ENCODE measurements around the gene ALK.

The ALK gene

GRCh38 chr2:29921560-29921915 lies at the start of gene ALK:
TSS of gene ALK (minus strand) at chr2:29921586. CDS start at chr2:29920659, 927 bp downstream.
- Mint-ChIP-seq H3K4me1 (peaks cover 10% of the 10 kb centered on the region), H3K36me3 (ENCODE audit: low read depth) (peaks cover 2% of the 10 kb centered on the region), H3K27ac (no peak within 1 kb of the TSS), H3K4me3 (peak within 1 kb of the TSS; percentile 11), H3K27me3 (peaks cover 56% of the 10 kb centered on the region), H3K9me3 (no peaks in the 10 kb centered on the region)
- DNase-seq (peak; percentile 70), ATAC-seq (peak; percentile 67)

- Mint-ChIP-seq H3K4me1 (no peaks in the 10 kb centered on the region), H3K27me3 (peaks cover 10% of the 10 kb centered on the region), H3K27ac (no peak overlapping the region), H3K4me3 (no peak overlapping the region), H3K36me3 (ENCODE audit: low read depth) (no peaks in the 10 kb centered on the region), H3K9me3 (no peaks in the 10 kb centered on the region)
- DNase-seq, result no peak
- no peak for ATAC-seq
Observed at GRCh38 chr2:29966266-29966665, 44.9 kb upstream of the ALK start.

- H3K27ac Mint-ChIP-seq, result no peak overlapping the region
- no peaks in the 10 kb centered on the region for H3K9me3 Mint-ChIP-seq
- no peaks in the 10 kb centered on the region for H3K4me1 Mint-ChIP-seq
- H3K36me3 Mint-ChIP-seq (ENCODE audit: low read depth), result no peaks in the 10 kb centered on the region
- no peak overlapping the region for H3K4me3 Mint-ChIP-seq
- no peak for ATAC-seq
- H3K27me3 Mint-ChIP-seq, result peaks cover 14% of the 10 kb centered on the region
- DNase-seq, result no peak
Observed at GRCh38 chr2:29963972-29964570, 42.7 kb upstream of the ALK start.

- Mint-ChIP-seq H3K27me3 (peaks cover 14% of the 10 kb centered on the region), H3K4me3 (no peak overlapping the region), H3K4me1 (no peaks in the 10 kb centered on the region), H3K36me3 (ENCODE audit: low read depth) (no peaks in the 10 kb centered on the region), H3K27ac (no peak overlapping the region), H3K9me3 (no peaks in the 10 kb centered on the region)
- DNase-seq (no peak), ATAC-seq (no peak)
Observed at GRCh38 chr2:29962922-29963321, 41.5 kb upstream of the ALK start.

GRCh38 chr2:29954316-29954715 lies 32.9 kb upstream of the ALK start:
- H3K27ac Mint-ChIP-seq, result no peak overlapping the region
- no peaks in the 10 kb centered on the region for H3K4me1 Mint-ChIP-seq
- peaks cover 8% of the 10 kb centered on the region for H3K27me3 Mint-ChIP-seq
- no peak for ATAC-seq
- H3K36me3 Mint-ChIP-seq (ENCODE audit: low read depth), result no peaks in the 10 kb centered on the region
- no peak for DNase-seq
- H3K4me3 Mint-ChIP-seq, result no peak overlapping the region
- H3K9me3 Mint-ChIP-seq, result no peaks in the 10 kb centered on the region

GRCh38 chr2:29952973-29953372 lies 31.6 kb upstream of the ALK start:
- Mint-ChIP-seq H3K4me3 (no peak overlapping the region), H3K4me1 (no peaks in the 10 kb centered on the region), H3K27me3 (peaks cover 8% of the 10 kb centered on the region), H3K27ac (no peak overlapping the region), H3K36me3 (ENCODE audit: low read depth) (no peaks in the 10 kb centered on the region), H3K9me3 (no peaks in the 10 kb centered on the region)
- DNase-seq (no peak), ATAC-seq (no peak)

- Mint-ChIP-seq H3K27ac (no peak overlapping the region), H3K4me3 (no peak overlapping the region), H3K4me1 (no peaks in the 10 kb centered on the region), H3K27me3 (peaks cover 8% of the 10 kb centered on the region), H3K36me3 (ENCODE audit: low read depth) (no peaks in the 10 kb centered on the region), H3K9me3 (no peaks in the 10 kb centered on the region)
- ATAC-seq (no peak), DNase-seq (no peak)
Observed at GRCh38 chr2:29951576-29951975, 30.2 kb upstream of the ALK start.

GRCh38 chr2:29950481-29950880 lies 29.1 kb upstream of the ALK start:
- H3K27me3 Mint-ChIP-seq, result peaks cover 8% of the 10 kb centered on the region
- H3K36me3 Mint-ChIP-seq (ENCODE audit: low read depth), result no peaks in the 10 kb centered on the region
- no peaks in the 10 kb centered on the region for H3K4me1 Mint-ChIP-seq
- no peaks in the 10 kb centered on the region for H3K9me3 Mint-ChIP-seq
- DNase-seq, result no peak
- no peak for ATAC-seq
- no peak overlapping the region for H3K4me3 Mint-ChIP-seq
- no peak overlapping the region for H3K27ac Mint-ChIP-seq

- DNase-seq (no peak), ATAC-seq (no peak)
- Mint-ChIP-seq H3K27me3 (peaks cover 6% of the 10 kb centered on the region), H3K9me3 (peaks cover 4% of the 10 kb centered on the region), H3K4me3 (no peak overlapping the region), H3K36me3 (ENCODE audit: low read depth) (no peaks in the 10 kb centered on the region), H3K27ac (no peak overlapping the region), H3K4me1 (no peaks in the 10 kb centered on the region)
Observed at GRCh38 chr2:29949042-29949441, 27.7 kb upstream of the ALK start.

- DNase-seq (no peak), ATAC-seq (no peak)
- Mint-ChIP-seq H3K9me3 (peaks cover 4% of the 10 kb centered on the region), H3K27me3 (no peaks in the 10 kb centered on the region), H3K36me3 (ENCODE audit: low read depth) (no peaks in the 10 kb centered on the region), H3K4me1 (no peaks in the 10 kb centered on the region), H3K4me3 (no peak overlapping the region), H3K27ac (no peak overlapping the region)
Observed at GRCh38 chr2:29946505-29946904, 25.1 kb upstream of the ALK start.

GRCh38 chr2:29942711-29943110 lies 21.3 kb upstream of the ALK start:
- no peaks in the 10 kb centered on the region for H3K36me3 Mint-ChIP-seq (ENCODE audit: low read depth)
- no peaks in the 10 kb centered on the region for H3K4me1 Mint-ChIP-seq
- peaks cover 4% of the 10 kb centered on the region for H3K9me3 Mint-ChIP-seq
- DNase-seq (no peak), ATAC-seq (no peak)
- H3K4me3 Mint-ChIP-seq, result no peak overlapping the region
- no peak overlapping the region for H3K27ac Mint-ChIP-seq
- peaks cover 2% of the 10 kb centered on the region for H3K27me3 Mint-ChIP-seq

- H3K4me3 Mint-ChIP-seq, result no peak overlapping the region
- H3K9me3 Mint-ChIP-seq, result peaks cover 4% of the 10 kb centered on the region
- DNase-seq (no peak), ATAC-seq (no peak)
- no peaks in the 10 kb centered on the region for H3K4me1 Mint-ChIP-seq
- no peak overlapping the region for H3K27ac Mint-ChIP-seq
- no peaks in the 10 kb centered on the region for H3K36me3 Mint-ChIP-seq (ENCODE audit: low read depth)
- peaks cover 7% of the 10 kb centered on the region for H3K27me3 Mint-ChIP-seq
Observed at GRCh38 chr2:29940706-29941105, 19.3 kb upstream of the ALK start.

- ATAC-seq (no peak), DNase-seq (no peak)
- no peak overlapping the region for H3K27ac Mint-ChIP-seq
- H3K4me1 Mint-ChIP-seq, result no peaks in the 10 kb centered on the region
- no peaks in the 10 kb centered on the region for H3K9me3 Mint-ChIP-seq
- no peaks in the 10 kb centered on the region for H3K36me3 Mint-ChIP-seq (ENCODE audit: low read depth)
- H3K4me3 Mint-ChIP-seq, result no peak overlapping the region
- peaks cover 10% of the 10 kb centered on the region for H3K27me3 Mint-ChIP-seq
Observed at GRCh38 chr2:29936020-29936419, 14.6 kb upstream of the ALK start.

- no peaks in the 10 kb centered on the region for H3K36me3 Mint-ChIP-seq (ENCODE audit: low read depth)
- H3K4me1 Mint-ChIP-seq, result no peaks in the 10 kb centered on the region
- no peak overlapping the region for H3K4me3 Mint-ChIP-seq
- peaks cover 5% of the 10 kb centered on the region for H3K27me3 Mint-ChIP-seq
- ATAC-seq, result no peak
- H3K27ac Mint-ChIP-seq, result no peak overlapping the region
- no peak for DNase-seq
- H3K9me3 Mint-ChIP-seq, result no peaks in the 10 kb centered on the region
Observed at GRCh38 chr2:29931818-29932217, 10.4 kb upstream of the ALK start.

GRCh38 chr2:29923110-29923721 lies 1.8 kb upstream of the ALK start:
- Mint-ChIP-seq H3K36me3 (ENCODE audit: low read depth) (peaks cover 2% of the 10 kb centered on the region), H3K27me3 (peaks cover 46% of the 10 kb centered on the region), H3K9me3 (no peaks in the 10 kb centered on the region), H3K27ac (no peak overlapping the region), H3K4me1 (peaks cover 10% of the 10 kb centered on the region), H3K4me3 (no peak overlapping the region)
- ATAC-seq (no peak), DNase-seq (peak; percentile 42)

GRCh38 chr2:29922605-29923004 lies 1.2 kb upstream of the ALK start:
- Mint-ChIP-seq H3K27ac (no peak overlapping the region), H3K36me3 (ENCODE audit: low read depth) (peaks cover 2% of the 10 kb centered on the region), H3K9me3 (no peaks in the 10 kb centered on the region), H3K4me3 (no peak overlapping the region), H3K27me3 (peaks cover 49% of the 10 kb centered on the region), H3K4me1 (peaks cover 10% of the 10 kb centered on the region)
- DNase-seq, result no peak
- ATAC-seq, result no peak
